Activated CD4-positive, alpha-beta T cell treated with anti-CD3 and anti-CD28 coated beads, Interleukin-2, amount 50 U/mL, for 24 hours (primary cell): Measurements from ENCODE around the gene PARN.
"Not testable (repeated sequence)": the region's sequence is repeated elsewhere in the genome, so short reads cannot be mapped to it uniquely, and the experiment has no call there.

Experiments
- DNase-seq, 2 donors: peaks; one replicate each; pipeline ENCODE4 v3.0.0-alpha.2; 2020; ENCODE audit warnings: low read depth in 1 of 2, low spot score in 1 of 2

PARN gene, protein sequence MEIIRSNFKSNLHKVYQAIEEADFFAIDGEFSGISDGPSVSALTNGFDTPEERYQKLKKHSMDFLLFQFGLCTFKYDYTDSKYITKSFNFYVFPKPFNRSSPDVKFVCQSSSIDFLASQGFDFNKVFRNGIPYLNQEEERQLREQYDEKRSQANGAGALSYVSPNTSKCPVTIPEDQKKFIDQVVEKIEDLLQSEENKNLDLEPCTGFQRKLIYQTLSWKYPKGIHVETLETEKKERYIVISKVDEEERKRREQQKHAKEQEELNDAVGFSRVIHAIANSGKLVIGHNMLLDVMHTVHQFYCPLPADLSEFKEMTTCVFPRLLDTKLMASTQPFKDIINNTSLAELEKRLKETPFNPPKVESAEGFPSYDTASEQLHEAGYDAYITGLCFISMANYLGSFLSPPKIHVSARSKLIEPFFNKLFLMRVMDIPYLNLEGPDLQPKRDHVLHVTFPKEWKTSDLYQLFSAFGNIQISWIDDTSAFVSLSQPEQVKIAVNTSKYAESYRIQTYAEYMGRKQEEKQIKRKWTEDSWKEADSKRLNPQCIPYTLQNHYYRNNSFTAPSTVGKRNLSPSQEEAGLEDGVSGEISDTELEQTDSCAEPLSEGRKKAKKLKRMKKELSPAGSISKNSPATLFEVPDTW

DNA sequence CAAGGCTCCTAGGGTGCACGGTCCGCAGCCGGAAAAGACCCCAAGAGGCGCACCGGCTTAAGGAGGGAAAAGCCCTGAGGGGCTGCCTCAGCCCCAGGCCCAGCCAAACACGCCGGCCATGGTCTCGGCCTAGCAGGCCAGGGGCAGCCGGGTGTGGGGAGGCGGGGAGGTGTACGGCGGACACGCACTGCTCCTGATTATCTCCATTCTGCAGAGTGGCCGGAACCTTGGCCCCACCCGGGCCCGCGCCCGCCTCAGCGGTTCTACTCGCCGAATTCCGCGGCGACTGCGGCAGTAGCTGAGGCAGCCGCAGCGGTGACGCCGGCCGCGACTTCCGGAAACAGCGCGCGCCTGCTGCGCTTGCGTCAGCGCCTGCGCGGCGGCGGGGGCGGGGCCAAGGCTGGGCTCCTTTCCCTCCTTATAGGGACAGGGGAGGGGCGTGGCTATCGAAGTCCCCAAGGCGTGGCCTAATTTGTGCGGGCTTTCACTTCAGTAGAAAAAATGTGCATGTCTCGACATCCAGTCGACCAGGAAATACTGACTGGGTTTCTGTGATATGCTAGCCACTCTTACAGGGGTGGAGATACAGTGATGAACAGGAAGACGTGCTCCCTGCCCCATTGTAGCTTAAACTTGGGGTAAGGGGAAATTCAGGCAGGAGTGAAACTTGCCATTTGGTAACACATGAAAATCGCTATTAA is at the start of gene PARN:
TSS of gene PARN (minus strand) at position 342 of the 701 bp plus-strand sequence. CDS start at position 207, 135 bp downstream.
- DNase-seq: peak; percentile 91 to 96

DNA sequence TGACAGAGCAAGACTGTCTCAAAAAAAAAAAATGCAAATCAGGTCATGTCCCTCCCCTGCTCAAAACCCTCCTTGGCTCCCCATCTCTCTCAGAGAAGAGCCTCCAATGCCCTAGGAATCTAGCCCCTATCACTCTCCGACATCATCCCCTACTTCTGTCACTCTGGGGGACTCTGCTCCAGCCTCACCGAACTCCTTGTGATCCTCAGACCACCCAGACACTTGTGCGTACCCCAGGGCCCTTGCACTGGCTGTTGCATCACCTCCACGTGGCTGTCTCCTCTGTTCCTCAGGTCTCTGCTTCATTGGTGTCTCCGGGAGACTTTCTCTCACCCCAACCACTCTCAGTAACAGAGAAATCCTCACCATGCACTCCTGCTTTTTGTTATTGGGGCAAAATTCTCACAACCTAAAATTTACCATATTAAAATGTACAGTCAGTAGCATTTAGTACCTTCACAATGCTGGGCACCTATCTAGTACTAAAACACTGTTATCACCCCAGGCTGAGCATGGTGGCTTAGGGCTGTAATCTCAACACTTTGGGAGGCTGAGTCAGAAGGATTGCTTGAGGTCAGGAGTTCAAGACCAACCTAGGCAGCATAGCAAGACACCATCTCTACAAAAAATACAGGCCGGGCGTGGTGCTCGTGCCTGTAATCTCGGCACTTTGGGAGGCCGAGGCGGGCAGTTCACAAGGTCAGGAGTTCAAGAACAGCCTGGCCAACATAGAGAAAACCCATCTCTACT is 48.9 kb upstream of the PARN start:
- DNase-seq: no peak

DNA sequence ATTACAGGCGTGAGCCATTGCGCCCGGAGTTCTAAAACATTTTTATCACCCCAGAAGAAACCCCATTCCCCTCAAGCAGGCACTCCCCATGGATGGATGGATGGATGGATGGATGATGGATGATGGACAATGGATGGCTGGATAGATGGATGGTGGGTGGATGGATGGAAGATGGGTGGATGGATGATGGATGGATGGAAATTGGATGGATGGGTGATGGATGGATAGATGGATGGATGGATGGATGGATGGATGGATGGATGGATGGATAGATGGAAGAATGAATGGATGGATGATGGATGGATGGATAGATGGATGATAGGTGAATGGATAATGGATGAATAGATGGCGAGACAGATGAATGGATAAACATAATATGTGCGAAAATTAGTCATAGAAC is 47.6 kb upstream of the PARN start:
- DNase-seq: no peak

DNA sequence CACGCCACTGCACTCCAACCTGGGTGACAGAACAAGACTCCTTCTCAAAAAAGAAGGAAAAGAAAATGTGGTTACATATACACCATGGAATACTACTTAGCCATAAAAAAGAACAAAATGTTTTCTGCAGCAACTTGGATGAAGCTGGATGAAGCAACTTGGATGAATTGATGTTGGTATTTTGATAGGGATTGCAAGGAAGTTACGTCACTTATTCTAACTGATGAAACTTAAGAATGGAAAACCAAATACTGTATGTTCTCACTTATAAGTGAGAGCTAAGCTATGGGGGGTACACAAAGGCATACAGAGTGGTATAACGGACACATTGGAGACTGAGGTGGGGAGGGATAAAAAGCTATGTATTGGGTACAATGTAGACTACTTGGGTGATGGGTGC is 46.6 kb upstream of the PARN start:
- DNase-seq: no peak

DNA sequence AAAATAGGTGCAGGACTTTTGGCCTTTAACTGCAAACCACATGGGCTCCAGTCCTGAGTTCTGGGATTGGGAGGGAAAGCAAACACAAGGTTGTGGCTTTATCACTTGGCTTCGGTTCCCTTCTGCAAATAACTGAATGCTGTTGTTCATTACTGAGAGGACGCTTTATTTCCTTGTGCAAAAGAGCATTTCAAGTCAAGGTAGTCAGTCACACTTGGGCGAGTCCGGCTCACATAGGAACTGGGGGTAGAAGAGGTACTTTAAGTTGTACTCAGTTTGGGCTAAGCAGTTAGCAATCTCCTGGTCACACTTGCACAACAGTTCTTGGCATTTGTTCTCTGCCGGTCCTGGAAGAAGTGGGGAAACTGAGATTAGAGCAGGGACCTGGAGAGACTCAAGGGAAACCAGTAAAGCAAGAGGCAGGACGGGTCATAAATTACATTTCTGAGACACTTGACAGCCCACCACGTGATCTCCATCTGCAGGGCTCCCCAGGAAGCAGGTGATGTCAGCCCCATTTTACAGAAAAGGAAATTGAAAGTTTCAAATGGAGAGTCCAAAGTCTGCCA is 42.4 kb upstream of the PARN start:
- DNase-seq: no peak

DNA sequence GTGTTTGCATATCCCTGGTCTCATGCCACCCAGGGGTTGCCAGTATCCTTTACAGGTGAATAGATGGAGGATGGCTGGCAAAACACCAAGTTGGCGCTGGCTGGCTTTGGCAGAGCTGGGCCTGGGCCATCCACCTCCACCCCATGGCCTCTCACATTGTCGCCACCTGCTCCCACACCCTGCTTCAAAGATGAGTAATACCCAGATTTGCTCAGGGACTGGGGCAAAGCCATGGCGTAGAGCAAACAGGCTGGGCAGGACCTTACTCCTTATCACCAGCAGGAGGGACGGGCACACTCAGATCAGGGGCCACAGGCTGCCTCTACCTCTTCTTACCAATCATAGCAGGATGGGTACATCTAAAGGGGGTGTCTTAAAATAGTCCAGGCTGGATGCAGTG is 39.7 kb upstream of the PARN start:
- no peak for DNase-seq

DNA sequence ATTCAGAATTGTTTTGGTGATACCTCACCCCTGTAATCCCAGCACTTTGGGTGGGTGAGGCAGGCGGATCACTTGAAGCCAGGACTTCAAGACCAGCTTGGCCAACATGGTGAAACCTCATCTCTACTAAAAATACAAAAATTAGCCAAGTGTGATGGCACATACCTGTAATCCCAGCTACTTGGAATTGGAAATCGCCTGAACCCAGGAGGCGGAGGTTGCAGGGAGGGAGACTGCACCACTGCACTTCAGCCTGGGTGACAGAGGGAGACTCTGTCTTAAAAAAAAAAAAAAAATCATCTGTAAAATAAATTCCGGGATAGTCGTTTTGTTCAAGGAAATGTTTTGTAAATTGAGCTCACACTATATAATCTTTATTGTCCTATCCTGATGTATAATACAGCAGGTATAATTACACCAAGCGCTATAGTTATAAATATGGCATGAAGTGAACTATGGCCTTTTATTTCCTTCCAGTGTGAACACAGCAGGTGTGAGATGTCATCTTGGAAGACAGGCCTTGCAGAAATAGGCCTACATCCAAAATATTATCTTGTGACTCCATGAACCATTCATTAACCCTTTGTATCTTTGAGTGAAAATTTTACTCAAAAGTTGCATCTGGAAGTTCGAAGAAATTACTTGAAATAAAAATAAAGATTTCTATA is 38.6 kb upstream of the PARN start:
- DNase-seq: no peak

DNA sequence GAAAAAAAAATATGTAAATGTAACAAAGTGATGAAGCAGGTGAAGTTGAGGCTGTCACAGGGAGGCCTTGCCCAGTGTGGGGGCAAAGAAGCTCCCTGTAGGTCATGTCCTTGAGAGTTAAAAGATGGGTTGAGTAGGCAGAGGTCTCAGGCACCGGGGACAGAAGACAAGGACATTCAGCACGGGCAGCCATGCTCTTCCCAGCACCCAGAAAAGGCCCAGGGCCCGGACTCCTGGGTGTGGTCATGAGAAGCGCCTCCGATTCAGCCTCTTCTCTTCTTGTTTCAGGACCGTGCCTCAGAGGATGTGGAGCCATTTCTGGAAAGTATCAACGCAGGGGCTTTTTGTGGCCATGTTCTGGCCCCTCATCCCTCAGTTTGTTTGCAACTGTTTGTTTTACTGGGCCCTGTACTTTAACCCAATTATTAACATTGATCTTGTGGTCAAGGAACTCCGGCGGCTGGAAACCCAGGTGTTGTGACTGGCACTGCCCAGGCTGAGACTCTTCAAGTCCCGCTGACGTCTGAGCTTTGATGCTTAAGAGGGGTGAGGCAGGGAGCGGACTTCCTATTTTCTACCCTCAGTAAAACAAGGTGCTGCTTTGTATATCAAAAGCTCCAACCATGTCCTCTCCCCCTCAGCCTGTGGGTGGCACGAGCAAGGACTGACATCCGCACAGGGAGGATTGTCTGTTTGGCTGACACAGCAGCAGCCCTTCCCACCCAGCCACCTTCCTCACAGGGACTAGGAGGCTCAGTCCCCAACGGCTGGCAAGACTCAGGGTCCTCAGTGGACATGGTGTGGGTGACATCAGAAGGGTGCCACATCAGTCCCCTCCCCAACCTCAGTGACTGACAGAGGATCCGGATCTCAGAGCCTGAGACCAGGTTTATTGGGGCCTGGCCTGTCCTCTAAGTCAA is 37.5 kb upstream of the PARN start:
- no peak for DNase-seq

DNA sequence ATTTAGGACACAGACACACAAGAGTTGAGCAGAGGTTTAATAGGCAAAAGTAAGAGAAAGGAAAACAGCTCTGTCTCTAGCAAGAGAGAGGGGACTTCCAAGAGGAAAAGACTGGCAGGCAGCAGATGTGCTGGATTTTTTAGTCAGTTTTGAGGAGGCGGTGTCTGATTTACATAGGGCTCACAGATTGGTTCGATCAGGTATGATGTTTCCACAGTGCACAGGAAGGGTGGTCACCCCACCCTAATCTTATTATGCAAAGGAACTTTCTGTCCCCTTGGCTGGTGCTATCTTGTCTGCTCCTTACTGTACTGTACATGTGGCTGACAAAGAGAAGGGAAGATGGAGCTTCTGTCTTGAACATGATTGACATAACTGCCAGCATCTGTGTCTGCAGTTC is 28.0 kb upstream of the PARN start:
- DNase-seq: no peak

DNA sequence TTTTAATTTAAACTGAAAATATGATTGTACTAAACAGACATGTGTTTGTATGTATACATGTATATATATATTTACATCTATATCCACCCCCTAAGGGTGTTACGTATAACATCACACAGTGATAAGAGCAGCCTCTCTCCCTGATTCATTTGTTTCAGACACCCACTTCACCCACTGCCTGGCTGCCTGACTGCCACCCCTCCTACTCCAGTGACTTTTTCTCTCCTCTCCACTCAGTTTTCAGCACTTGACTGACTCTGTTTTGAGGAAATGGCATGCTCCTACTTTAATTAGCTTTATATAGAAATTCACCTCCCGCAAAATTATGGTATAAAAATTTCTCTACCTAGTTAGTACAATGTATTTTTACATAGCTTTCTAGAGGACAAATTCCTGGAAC is 22.7 kb upstream of the PARN start:
- no peak for DNase-seq

DNA sequence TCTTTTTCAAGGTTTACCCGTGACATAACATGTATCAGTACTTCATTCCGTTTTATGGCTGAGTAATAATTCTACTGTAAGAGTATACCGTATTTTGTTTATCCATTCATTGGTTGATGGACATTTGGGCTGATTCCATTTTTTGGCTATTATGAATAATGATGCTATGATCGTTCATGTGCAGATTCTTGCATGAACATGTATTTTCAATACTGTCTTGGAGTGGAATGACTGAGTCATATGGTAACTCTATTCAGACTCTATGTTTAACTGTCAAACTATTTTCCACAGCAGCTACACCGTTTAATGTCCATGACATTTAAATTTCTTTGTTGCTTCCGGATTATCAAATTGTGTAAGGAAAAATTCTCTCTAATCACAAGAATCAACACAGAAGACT is 20.6 kb upstream of the PARN start:
- no peak for DNase-seq

DNA sequence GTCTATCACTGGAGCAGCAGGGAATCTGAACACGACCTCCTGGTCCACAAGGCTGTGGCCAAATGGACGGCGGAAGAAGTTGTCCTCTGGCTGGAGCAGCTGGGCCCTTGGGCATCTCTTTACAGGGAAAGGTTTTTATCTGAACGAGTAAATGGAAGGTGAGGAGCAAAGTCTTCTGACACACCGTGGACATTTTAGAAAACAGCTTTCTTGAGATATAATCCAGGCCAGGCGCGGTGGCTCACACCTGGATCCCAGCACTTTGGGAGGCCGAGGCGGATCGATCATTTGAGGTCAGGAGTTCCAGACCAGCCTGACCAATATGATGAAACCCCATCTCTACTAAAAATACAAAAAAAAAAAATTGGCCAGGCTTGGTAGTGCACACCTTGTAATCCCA is 19.8 kb upstream of the PARN start:
- no peak for DNase-seq

DNA sequence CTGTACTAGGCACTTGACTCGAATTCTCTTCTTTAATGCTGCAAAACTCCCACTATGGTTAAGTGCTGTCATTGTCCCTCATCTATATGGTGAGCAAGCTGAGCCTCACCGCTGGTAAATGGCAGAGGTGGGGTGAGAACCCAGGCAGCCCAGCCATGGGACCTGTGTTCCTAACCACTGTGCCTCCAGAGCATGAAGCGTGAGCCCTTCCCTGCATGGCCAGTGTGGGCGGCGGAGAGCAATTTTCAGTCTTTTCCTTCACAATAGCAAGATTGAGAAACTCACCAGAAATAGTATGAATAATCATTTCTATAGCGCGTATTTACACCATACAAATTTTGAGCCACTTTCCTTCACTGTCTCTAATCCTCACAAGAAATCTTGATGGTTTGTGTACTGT is 11.9 kb upstream of the PARN start:
- no peak for DNase-seq

DNA sequence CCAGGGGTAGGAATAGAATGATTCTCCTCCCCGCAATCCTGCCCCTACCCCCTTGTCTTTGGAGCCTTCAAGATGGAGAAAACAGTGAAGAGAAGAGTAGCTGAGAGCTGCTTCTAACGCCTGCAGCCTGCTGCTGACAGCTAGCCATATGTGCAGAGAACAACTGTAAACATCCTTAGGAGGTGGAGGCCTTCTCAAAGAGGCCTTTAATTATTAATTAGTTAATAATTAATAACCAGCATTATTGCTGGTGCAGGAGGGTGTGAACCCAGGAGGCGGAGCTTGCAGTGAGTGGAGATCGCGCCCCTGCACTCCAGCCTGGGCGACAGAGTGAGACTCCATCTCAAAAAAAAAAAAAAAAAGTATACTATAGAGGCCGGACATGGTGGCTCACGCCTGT is 11.1 kb upstream of the PARN start:
- no peak for DNase-seq

DNA sequence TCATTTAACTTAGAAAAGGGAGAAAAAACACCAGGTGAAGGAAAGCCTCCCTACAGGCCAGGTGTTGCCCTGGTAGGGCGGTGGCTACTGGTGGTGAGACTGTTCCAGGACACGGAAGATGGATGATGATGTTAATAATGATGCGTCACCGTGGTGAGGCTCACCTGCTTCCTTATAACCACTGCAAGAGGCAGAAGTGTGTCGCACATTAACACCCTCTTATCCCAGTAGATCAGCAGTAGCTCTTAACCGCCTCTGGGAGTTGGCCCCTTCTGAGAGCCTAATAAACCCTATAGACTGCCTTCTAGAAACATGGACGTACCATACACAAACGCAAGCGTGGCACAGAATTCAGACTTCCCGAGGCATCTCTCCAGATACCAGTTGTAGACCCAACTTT is 10.5 kb upstream of the PARN start:
- DNase-seq: no peak

DNA sequence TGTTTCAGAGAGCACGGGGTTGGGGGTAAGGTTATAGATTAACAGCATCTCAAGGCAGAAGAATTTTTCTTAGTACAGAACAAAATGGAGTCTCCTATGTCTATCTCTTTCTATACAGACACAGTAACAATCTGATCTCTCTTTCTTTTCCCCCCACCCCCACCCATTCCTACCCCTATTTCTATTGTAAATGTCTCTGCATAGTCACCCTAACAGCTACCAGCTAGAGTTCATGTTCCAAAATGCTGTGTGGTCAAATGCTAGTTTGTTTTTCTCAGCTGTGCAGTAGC is 6.8 kb upstream of the PARN start:
- DNase-seq: not testable (repeated sequence)

DNA sequence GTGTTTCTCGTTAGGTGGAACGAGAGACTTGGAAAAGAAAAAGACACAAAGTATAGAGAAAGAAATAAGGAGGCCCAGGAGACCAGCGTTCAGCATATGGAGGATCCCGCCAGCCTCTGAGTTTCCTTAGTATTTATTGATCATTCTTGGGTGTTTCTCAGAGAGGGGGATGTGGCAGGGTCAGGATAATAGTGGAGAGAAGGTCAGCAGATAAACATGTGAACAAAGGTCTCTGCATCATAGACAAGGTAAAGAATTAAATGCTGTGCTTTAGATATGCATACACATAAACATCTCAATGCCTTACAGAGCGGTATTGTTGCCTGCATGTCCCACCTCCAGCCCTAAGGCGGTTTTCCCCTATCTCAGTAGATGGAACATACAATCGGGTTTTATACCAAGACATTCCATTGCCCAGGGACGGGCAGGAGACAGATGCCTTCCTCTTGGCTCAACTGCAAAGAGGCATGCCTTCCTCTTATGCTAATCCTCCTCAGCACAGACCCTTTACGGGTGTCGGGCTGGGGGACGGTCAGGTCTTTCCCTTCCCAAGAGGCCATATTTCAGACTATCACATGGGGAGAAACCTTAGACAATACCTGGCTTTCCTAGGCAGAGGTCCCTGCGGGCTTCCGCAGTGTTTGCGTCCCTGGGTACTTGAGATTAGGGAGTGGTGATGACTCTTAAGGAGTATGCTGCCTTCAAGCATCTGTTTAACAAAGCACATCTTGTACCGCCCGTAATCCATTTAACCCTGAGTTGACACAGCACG is 6.3 kb upstream of the PARN start:
- DNase-seq: not testable (repeated sequence)

DNA sequence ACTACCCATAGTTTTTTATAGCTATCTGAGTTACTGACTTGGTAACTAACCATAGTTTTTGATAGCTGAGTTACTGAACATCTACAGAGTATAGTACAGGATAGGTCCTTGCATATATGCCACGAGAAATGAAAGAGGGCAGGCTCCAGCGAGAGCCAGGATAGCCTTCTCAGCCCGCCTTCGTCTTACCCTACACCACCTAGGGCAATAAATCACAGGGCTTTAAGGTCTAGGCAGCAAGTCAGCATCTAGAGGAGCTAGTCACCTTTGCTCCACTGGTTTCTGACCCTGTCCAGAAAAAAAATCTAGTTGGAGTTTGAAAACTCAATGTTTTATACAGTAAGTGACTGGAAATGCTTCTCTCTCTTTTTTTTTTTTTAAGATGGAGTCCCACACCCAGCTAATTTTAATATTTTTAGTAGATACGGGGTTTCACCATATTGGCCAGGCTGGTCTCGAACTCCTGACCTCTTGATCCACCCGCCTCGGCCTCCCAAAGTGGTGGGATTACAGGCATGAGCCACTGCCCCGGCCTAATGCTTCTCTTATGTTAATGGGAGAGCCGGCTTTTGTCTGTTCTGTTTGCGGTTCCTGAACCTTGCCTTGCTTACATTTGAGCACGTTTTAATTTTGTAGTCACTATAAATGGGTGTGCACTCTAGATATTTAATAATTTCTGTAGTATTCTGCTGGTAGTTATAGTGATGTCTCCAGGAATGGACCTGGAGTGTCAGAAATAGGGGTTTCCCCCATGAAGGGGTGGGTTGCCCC is 5.5 kb upstream of the PARN start:
- DNase-seq: no peak
